ENCODE data around the gene DSP.

The DSP gene

GRCh38 chr6:7615611-7616383, 74.3 kb downstream of the DSP start:
- DNase-seq: no peak

GRCh38 chr6:7617801-7618764, 76.6 kb downstream of the DSP start:
- DNase-seq: no peak

GRCh38 chr6:7621761-7622160, 80.3 kb downstream of the DSP start:
- DNase-seq: no peak

- no peak for DNase-seq
Observed at GRCh38 chr6:7624796-7625710, 83.6 kb downstream of the DSP start.

- DNase-seq: no peak
Observed at GRCh38 chr6:7628479-7628878, 87.0 kb downstream of the DSP start.

- DNase-seq: no peak
Observed at GRCh38 chr6:7628909-7629308, 87.4 kb downstream of the DSP start.

- no peak for DNase-seq
Observed at GRCh38 chr6:7629321-7629720, 87.8 kb downstream of the DSP start.

- DNase-seq: no peak
Observed at GRCh38 chr6:7630792-7631191, 89.3 kb downstream of the DSP start.

- no peak for DNase-seq
Observed at GRCh38 chr6:7631466-7631865, 90.0 kb downstream of the DSP start.

GRCh38 chr6:7632501-7633290, 91.2 kb downstream of the DSP start:
- no peak for DNase-seq

GRCh38 chr6:7633361-7633760, 91.9 kb downstream of the DSP start:
- DNase-seq: no peak

- DNase-seq: no peak
Observed at GRCh38 chr6:7636151-7636550, 94.7 kb downstream of the DSP start.
